Muscle layer of colon (tissue), 2 donors: ENCODE results near the gene DLL4.

Source experiments
- H3K27ac ChIP-seq: one replicate; pipeline ENCODE4 v1.7.0; 2013; ENCODE audit warnings: low read depth, mild to moderate bottlenecking, low read length, moderate library complexity
- H3K27me3 ChIP-seq, 2 donors: one replicate each; pipeline ENCODE4 v1.7.0; 2013; ENCODE audit warnings: low read length in 2 of 2, mild to moderate bottlenecking in 2 of 2; ENCODE audit not compliant: insufficient read depth in 2 of 2, control insufficient read depth in 1 of 2
- H3K36me3 ChIP-seq: one replicate; pipeline ENCODE4 v1.7.0; 2013; ENCODE audit warnings: mild to moderate bottlenecking, low read length; ENCODE audit not compliant: insufficient read depth
- H3K4me1 ChIP-seq: one replicate; pipeline ENCODE4 v1.7.0; 2013; ENCODE audit warnings: mild to moderate bottlenecking, low read length; ENCODE audit not compliant: insufficient read depth
- H3K4me3 ChIP-seq, 2 donors: one replicate each; pipeline ENCODE4 v1.7.0; 2013; ENCODE audit warnings: low read length in 2 of 2, low read depth in 1 of 2, mild to moderate bottlenecking in 1 of 2, moderate library complexity in 1 of 2
- H3K9ac ChIP-seq: one replicate; pipeline ENCODE4 v1.7.0; 2013; ENCODE audit warnings: low read length
- H3K9me3 ChIP-seq: one replicate; pipeline ENCODE4 v1.7.0; 2013; ENCODE audit warnings: mild to moderate bottlenecking, low read length
- donor health status: abdominal sarcoma.
- donor health status: Adenocarcinoma of cecum.

The DLL4 gene

DNA sequence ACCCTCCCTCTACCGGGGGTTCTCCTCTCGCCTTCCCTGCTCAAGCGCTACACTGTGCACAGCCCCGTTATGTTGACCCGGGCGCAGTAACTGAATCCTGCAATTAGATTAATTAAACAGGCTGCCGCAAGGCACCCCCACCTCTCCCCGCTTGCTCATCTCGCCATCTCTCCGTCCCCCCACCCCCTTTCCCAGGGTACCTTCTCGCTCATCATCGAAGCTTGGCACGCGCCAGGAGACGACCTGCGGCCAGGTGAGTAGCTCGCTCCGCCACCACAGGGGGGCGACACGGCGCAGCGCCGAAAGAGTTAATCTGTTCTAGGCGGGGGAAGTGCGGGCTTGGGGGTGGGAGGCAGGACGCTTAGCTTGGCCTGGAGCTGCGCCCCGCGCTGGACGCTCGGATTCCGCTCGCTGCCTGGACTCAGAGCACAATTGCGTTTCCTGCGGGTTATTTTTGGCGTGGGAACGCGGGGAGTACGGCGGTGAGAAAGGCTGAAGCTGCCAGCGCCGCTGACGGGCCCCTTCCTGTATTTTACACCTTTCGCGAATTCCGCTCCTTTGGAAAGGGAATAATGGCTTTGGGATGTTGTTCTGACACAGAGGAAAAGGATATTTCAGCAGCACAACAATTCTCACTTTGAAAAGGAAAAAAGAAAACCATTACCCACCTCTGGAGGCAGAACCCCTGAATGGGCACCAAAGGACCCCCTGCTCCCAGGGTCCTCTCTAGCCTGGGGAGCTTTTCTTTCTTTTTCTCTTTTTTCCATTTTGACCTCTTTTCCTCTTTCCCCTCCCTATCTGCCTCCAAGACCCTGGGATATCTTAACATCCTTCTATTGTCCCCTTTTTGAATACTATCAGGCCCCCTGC lies 1.5 kb downstream of the DLL4 start:
- peaks cover 63 to 74% of the 10 kb centered on the region in 2 donors for H3K27me3 ChIP-seq
- H3K36me3 ChIP-seq, result no peaks in the 10 kb centered on the region
- peaks cover 39% of the 10 kb centered on the region for H3K4me1 ChIP-seq
- no peak overlapping the region for H3K27ac ChIP-seq
- peak overlapping the region in 1 of 2 donors; percentile 49 for H3K4me3 ChIP-seq
- H3K9ac ChIP-seq, result no peak overlapping the region
- no peaks in the 10 kb centered on the region for H3K9me3 ChIP-seq

DNA sequence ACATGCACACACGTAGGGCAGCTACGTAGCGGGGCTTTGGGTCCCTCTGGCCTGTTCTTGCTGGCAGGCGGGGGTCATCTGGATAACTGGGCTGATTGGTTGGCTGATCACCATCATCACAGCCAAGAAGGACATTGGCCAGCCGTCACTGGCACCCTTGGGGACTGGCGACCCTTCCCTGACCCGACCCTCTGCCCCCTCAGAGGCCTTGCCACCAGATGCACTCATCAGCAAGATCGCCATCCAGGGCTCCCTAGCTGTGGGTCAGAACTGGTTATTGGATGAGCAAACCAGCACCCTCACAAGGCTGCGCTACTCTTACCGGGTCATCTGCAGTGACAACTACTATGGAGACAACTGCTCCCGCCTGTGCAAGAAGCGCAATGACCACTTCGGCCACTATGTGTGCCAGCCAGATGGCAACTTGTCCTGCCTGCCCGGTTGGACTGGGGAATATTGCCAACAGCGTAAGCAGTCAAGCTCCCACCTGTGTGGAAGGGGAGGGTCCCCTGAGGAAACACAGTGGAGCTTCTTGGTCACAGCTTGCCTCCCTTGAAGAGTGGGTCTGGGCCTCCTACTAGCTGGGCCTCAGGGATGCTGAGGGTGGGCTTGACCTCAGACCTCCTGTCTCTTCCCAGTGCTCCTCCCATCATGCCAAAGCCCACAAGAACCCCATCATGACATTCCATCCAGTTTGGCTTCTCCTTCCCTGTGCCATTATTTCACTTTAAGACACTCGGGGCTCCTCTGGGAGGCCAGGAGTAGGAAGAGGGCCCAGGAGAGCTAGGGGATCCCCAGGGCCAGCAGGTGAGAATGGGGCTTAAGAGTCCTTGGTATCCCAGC lies 2.4 kb downstream of the DLL4 start:
- no peaks in the 10 kb centered on the region for H3K36me3 ChIP-seq
- no peak overlapping the region for H3K27ac ChIP-seq
- no peak overlapping the region for H3K9ac ChIP-seq
- peaks cover 34% of the 10 kb centered on the region for H3K4me1 ChIP-seq
- H3K9me3 ChIP-seq, result no peaks in the 10 kb centered on the region
- H3K4me3 ChIP-seq, result peak overlapping the region in 1 of 2 donors; percentile 49
- H3K27me3 ChIP-seq, result peaks cover 58 to 65% of the 10 kb centered on the region in 2 donors

DNA sequence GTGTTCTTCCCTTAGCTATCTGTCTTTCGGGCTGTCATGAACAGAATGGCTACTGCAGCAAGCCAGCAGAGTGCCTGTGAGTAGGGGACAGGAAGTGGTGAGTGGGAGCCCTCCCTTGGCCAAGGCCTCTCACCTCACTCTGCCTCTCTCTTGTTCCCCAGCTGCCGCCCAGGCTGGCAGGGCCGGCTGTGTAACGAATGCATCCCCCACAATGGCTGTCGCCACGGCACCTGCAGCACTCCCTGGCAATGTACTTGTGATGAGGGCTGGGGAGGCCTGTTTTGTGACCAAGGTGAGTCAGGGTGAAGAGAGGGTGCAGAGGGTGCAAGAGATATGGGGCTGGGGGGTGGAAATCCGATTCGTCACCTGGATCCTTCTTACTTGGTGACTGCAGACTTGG lies 3.0 kb downstream of the DLL4 start:
- no peak overlapping the region for H3K9ac ChIP-seq
- H3K4me1 ChIP-seq, result peaks cover 28% of the 10 kb centered on the region
- H3K27me3 ChIP-seq, result peaks cover 52 to 59% of the 10 kb centered on the region in 2 donors
- no peaks in the 10 kb centered on the region for H3K36me3 ChIP-seq
- H3K27ac ChIP-seq, result no peak overlapping the region
- H3K4me3 ChIP-seq, result no peak overlapping the region
- no peaks in the 10 kb centered on the region for H3K9me3 ChIP-seq

DNA sequence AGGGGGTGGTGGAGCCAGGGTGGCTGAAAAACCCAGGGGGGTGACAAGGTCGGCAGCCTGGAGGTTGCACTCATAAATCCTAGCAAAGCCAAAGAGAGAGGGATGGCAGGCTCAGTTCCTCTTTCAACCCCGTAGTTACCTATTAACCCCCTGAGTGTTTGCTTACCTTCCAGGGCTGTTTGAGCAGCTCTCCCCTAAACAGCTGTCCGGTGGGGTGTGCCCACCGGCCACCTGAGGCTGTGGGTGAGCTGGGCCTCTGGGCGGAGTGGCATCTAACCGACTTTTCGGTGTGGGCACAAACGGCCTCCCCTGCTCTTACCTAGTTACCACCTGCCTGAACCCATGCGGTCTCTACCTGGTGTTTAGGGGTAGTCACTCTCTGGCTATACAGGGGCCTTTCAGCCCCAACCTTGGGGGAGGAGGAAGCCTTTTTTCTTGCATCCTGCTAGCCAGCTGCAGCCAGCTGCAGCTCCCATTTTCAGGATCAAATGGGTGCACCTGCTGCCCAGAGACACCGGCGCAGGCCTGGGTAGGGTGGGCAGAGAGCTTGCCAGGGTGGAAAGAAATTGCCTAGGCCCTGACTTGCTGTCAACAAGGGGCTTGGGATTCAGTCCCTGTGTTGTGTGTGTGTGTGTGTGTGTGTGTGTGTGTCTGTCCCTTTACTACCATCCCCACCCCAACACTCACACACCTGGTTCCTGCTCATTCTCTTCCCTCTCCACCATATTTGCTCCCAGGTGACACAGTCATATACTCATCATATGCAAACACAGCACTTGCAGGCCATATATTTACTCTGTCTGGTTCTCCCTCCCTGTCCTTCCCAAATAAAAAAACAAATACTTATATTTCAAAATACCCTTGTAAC lies 3.7 kb downstream of the DLL4 start:
- Histone ChIP-seq H3K27me3 (peaks cover 48 to 52% of the 10 kb centered on the region in 2 donors), H3K9ac (no peak overlapping the region), H3K27ac (no peak overlapping the region), H3K36me3 (no peaks in the 10 kb centered on the region), H3K4me1 (peaks cover 28% of the 10 kb centered on the region), H3K9me3 (no peaks in the 10 kb centered on the region), H3K4me3 (no peak overlapping the region)

DNA sequence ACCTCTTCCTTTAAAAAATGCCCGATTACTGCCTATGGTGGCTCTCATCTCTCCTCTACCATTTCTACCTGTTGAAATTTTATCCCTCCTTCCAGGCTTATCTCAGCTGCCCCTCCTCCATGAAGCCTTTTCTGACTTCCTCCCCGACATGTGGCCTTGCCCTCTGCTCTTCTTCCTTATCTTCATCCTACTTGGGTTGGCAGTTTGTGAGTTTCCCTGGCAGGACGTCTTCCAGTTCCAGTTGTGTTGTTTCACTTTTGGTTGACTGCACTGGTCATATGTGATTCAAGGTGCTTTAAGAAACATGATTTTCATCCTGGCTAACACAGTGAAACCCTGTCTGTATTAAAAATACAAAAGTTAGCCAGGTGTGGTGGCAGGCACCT lies 4.4 kb downstream of the DLL4 start:
- Histone ChIP-seq H3K4me1 (peaks cover 25% of the 10 kb centered on the region), H3K36me3 (no peaks in the 10 kb centered on the region), H3K9ac (no peak overlapping the region), H3K4me3 (no peak overlapping the region), H3K27ac (no peak overlapping the region), H3K9me3 (no peaks in the 10 kb centered on the region), H3K27me3 (peaks cover 42 to 45% of the 10 kb centered on the region in 2 donors)

DNA sequence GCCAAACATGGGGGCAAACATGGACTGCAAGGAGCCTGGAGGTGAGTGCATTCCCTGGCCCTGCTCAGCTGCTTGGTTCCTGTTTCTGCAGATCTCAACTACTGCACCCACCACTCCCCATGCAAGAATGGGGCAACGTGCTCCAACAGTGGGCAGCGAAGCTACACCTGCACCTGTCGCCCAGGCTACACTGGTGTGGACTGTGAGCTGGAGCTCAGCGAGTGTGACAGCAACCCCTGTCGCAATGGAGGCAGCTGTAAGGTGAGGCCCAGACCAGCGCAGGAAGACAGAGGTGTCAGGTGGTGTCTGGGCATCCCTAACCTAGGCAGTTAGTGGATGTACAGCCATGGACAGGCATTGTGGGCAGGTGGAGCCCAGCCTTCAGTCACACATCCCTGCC lies 5.3 kb downstream of the DLL4 start:
- Histone ChIP-seq H3K36me3 (no peaks in the 10 kb centered on the region), H3K4me1 (peaks cover 18% of the 10 kb centered on the region)

DNA sequence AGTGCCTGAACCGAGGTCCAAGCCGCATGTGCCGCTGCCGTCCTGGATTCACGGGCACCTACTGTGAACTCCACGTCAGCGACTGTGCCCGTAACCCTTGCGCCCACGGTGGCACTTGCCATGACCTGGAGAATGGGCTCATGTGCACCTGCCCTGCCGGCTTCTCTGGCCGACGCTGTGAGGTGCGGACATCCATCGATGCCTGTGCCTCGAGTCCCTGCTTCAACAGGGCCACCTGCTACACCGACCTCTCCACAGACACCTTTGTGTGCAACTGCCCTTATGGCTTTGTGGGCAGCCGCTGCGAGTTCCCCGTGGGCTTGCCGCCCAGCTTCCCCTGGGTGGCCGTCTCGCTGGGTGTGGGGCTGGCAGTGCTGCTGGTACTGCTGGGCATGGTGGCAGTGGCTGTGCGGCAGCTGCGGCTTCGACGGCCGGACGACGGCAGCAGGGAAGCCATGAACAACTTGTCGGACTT lies 7.1 kb downstream of the DLL4 start:
- H3K9ac ChIP-seq, result no peak overlapping the region
- no peak overlapping the region for H3K4me3 ChIP-seq
- H3K27me3 ChIP-seq, result peaks cover 18 to 19% of the 10 kb centered on the region in 2 donors
- no peak overlapping the region for H3K27ac ChIP-seq
- no peaks in the 10 kb centered on the region for H3K9me3 ChIP-seq
- peaks cover 8% of the 10 kb centered on the region for H3K4me1 ChIP-seq
- no peaks in the 10 kb centered on the region for H3K36me3 ChIP-seq

More for the DNA sequence above, 5.3 kb downstream of the DLL4 start:
- H3K27ac ChIP-seq, result no peak overlapping the region
- H3K4me3 ChIP-seq, result no peak overlapping the region
- peaks cover 35 to 36% of the 10 kb centered on the region in 2 donors for H3K27me3 ChIP-seq
- H3K9me3 ChIP-seq, result no peaks in the 10 kb centered on the region
- H3K9ac ChIP-seq, result no peak overlapping the region

DNA sequence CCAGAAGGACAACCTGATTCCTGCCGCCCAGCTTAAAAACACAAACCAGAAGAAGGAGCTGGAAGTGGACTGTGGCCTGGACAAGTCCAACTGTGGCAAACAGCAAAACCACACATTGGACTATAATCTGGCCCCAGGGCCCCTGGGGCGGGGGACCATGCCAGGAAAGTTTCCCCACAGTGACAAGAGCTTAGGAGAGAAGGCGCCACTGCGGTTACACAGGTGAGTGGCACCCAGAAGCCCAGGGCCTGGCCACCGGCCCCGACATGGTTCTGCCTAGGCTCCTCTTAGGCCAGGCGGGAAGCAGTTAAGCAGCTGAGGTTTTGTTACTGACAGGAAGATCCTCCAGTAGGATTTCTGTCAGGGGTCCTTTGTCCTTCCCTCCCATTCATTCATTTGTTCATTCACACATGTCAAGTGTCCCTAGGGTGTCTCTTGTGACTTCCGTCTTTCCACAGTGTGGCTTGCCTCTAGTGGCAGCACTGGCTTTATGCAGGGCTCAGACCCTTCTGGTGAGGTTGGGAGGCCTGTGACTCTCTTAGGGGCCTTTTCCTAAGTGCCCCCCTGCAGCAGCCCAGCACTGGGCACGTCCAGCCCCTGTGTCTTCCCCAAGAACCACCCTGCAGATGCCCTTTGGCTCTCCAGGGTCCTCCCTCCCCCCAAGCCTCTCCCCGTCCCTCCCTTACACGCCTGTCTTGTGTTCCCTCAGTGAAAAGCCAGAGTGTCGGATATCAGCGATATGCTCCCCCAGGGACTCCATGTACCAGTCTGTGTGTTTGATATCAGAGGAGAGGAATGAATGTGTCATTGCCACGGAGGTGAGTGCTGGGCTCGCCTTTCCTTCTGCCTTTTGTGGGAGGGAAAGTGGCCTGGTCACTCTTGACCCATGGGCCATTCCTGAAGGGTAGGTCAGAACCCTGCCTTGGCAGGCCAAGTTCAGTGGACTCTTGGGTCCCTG lies 7.8 kb downstream of the DLL4 start:
- peaks cover 11 to 13% of the 10 kb centered on the region in 2 donors for H3K27me3 ChIP-seq
- no peak overlapping the region for H3K9ac ChIP-seq
- no peak overlapping the region for H3K27ac ChIP-seq
- no peak overlapping the region for H3K4me3 ChIP-seq
- peaks cover 9% of the 10 kb centered on the region for H3K4me1 ChIP-seq
- no peaks in the 10 kb centered on the region for H3K9me3 ChIP-seq
- H3K36me3 ChIP-seq, result no peaks in the 10 kb centered on the region

DNA sequence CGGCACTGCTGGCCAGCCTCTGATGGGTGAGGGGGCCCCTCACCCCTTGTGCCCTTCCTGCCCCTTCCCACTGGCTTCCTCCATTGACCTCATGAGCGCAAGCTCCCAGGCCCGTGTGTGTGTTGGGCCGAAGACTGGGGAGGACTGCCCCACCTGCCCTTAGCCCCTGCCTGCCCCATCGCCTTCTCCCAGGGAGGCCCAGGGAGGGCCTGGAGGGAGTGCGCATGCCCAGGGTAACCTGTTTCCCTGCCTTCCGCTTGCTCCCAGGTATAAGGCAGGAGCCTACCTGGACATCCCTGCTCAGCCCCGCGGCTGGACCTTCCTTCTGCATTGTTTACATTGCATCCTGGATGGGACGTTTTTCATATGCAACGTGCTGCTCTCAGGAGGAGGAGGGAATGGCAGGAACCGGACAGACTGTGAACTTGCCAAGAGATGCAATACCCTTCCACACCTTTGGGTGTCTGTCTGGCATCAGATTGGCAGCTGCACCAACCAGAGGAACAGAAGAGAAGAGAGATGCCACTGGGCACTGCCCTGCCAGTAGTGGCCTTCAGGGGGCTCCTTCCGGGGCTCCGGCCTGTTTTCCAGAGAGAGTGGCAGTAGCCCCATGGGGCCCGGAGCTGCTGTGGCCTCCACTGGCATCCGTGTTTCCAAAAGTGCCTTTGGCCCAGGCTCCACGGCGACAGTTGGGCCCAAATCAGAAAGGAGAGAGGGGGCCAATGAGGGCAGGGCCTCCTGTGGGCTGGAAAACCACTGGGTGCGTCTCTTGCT lies 8.8 kb downstream of the DLL4 start:
- no peak overlapping the region for H3K27ac ChIP-seq
- no peak overlapping the region for H3K4me3 ChIP-seq
- H3K4me1 ChIP-seq, result peaks cover 16% of the 10 kb centered on the region
- no peak overlapping the region for H3K9ac ChIP-seq
- H3K27me3 ChIP-seq, result peaks cover under 1 to 5% of the 10 kb centered on the region in 2 donors
- no peaks in the 10 kb centered on the region for H3K36me3 ChIP-seq
- no peaks in the 10 kb centered on the region for H3K9me3 ChIP-seq

DNA sequence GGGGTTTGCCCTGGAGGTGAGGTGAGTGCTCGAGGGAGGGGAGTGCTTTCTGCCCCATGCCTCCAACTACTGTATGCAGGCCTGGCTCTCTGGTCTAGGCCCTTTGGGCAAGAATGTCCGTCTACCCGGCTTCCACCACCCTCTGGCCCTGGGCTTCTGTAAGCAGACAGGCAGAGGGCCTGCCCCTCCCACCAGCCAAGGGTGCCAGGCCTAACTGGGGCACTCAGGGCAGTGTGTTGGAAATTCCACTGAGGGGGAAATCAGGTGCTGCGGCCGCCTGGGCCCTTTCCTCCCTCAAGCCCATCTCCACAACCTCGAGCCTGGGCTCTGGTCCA lies 9.4 kb downstream of the DLL4 start:
- no peak overlapping the region for H3K4me3 ChIP-seq
- no peak overlapping the region for H3K9ac ChIP-seq
- H3K27ac ChIP-seq, result no peak overlapping the region
- H3K9me3 ChIP-seq, result no peaks in the 10 kb centered on the region
- H3K4me1 ChIP-seq, result peaks cover 16% of the 10 kb centered on the region
- H3K36me3 ChIP-seq, result no peaks in the 10 kb centered on the region
- H3K27me3 ChIP-seq, result peaks cover 0 to 1% of the 10 kb centered on the region in 2 donors
